Neural crest cell (in vitro differentiated cells): ENCODE results near the gene GP5. TPM values are rescaled to one million over a fixed set of nuclear protein-coding genes. Genes with fewer than 3 reads are reported as not detected.

Experiments
- DNase-seq: peaks from one replicate; pipeline ENCODE4 v3.0.0; 2021; ENCODE audit warnings: low read depth, mixed read lengths, low spot score
- H3K27ac Mint-ChIP-seq: one replicate; pipeline ENCODE4 v1.8.0; 2021; ENCODE audit warnings: mild to moderate bottlenecking, mixed read lengths; ENCODE audit not compliant: unreplicated experiment
- H3K27me3 Mint-ChIP-seq: 2 replicates; pipeline ENCODE4 v1.8.0; 2021; ENCODE audit warnings: low read depth, mild to moderate bottlenecking, mixed read lengths
- H3K36me3 Mint-ChIP-seq: 2 replicates; pipeline ENCODE4 v1.8.0; 2021; ENCODE audit warnings: low read depth, mild to moderate bottlenecking, mixed read lengths
- H3K4me1 Mint-ChIP-seq: 2 replicates; pipeline ENCODE4 v1.8.0; 2021; ENCODE audit warnings: mixed read lengths
- H3K4me3 Mint-ChIP-seq: one replicate; pipeline ENCODE4 v1.8.0; 2021; ENCODE audit warnings: mild to moderate bottlenecking, mixed read lengths
- H3K9me3 Mint-ChIP-seq: 2 replicates; pipeline ENCODE4 v1.8.0; 2021; ENCODE audit warnings: mixed read lengths
- total RNA-seq: library from RNA; stranded (reverse); gene quantifications from 2 replicates; pipeline ENCODE4 v1.2.1, GENCODE V29; 2021
- TF ChIP-seq, protein P1 (sequence below): fragments of 200-600 bp; sonication (generic); conservative IDR thresholded peaks from 2 replicates; pipeline ENCODE4 v1.5.0; 2021; ENCODE audit warnings: antibody characterized with exemption, mild to moderate bottlenecking

Gene GP5
- total RNA-seq, 1 donor from 2014 or later: not detected

DNA sequence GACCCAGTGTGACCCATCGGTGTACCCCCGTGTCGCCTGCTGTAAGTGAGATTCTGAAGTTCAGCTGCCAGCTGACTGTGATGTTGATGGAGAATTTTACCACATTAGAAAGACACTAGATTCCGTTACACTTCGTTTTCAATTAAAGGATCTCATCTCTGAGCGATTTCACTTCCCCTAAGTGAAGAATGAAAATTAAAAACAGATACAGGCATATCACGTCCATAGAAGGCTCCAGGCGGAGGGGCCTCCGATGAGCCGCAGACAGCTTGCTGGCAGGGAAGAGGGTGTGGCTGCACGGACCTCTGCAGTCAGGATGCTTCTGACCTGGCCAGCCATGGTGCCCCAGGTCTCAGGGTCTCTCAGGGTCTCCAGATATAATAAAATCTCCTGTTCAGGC, 41.4 kb downstream of the GP5 start:
- Mint-ChIP-seq H3K27ac (no peak overlapping the region), H3K9me3 (no peaks in the 10 kb centered on the region), H3K4me1 (peaks cover 6% of the 10 kb centered on the region), H3K4me3 (no peak overlapping the region), H3K27me3 (peaks cover 16% of the 10 kb centered on the region), H3K36me3 (no peaks in the 10 kb centered on the region)
- no peak for DNase-seq
- TF ChIP-seq, protein P1, sequence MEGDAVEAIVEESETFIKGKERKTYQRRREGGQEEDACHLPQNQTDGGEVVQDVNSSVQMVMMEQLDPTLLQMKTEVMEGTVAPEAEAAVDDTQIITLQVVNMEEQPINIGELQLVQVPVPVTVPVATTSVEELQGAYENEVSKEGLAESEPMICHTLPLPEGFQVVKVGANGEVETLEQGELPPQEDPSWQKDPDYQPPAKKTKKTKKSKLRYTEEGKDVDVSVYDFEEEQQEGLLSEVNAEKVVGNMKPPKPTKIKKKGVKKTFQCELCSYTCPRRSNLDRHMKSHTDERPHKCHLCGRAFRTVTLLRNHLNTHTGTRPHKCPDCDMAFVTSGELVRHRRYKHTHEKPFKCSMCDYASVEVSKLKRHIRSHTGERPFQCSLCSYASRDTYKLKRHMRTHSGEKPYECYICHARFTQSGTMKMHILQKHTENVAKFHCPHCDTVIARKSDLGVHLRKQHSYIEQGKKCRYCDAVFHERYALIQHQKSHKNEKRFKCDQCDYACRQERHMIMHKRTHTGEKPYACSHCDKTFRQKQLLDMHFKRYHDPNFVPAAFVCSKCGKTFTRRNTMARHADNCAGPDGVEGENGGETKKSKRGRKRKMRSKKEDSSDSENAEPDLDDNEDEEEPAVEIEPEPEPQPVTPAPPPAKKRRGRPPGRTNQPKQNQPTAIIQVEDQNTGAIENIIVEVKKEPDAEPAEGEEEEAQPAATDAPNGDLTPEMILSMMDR: no peak

DNA sequence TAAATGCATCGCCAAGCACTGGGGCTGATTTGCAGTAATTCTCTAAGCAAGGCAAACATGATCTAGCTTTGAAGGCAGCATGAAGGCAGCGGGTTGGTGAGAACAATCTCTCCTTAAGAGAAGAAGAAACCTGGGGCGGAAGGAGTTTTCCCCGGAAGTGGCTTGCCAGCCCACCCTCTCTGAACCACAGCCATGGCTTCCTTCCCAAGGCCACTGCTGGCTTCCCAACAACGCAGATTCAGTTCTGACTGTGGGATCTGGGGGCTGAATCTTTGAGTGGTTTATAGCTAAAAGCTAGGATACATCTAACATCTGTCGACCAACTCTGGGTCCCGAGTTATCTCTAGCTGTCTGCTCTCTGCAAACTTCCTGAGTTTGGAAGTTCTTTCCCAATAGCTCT, 43.7 kb downstream of the GP5 start:
- H3K4me1 Mint-ChIP-seq: peaks cover 6% of the 10 kb centered on the region
- TF ChIP-seq, protein P1: no peak
- no peak overlapping the region for H3K4me3 Mint-ChIP-seq
- no peak for DNase-seq
- H3K9me3 Mint-ChIP-seq: no peaks in the 10 kb centered on the region
- H3K27ac Mint-ChIP-seq: no peak overlapping the region
- no peaks in the 10 kb centered on the region for H3K36me3 Mint-ChIP-seq
- peaks cover 12% of the 10 kb centered on the region for H3K27me3 Mint-ChIP-seq

DNA sequence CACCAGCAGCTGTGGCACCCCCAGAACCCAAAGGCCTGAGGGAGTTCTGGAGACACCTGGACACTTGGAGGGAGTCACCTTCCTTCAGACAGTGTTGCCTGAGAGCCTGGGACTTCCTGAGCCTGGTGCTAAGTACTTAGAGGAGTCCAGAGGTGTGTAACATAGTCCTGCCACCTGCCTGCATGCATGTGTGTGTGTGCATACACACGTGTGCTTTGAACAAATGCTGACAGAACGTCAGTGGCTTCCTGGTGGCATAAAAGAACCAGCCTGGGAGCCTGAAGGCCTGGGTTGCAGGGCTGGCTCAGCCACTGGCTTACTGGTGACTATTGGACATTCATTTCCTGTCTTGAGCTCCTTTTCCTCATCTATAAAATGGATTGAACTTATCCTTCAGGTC, 44.8 kb downstream of the GP5 start:
- Mint-ChIP-seq H3K9me3 (no peaks in the 10 kb centered on the region), H3K36me3 (no peaks in the 10 kb centered on the region), H3K4me1 (peaks cover 6% of the 10 kb centered on the region), H3K27ac (no peak overlapping the region), H3K27me3 (peaks cover 12% of the 10 kb centered on the region), H3K4me3 (no peak overlapping the region)
- DNase-seq: no peak
- TF ChIP-seq, protein P1: no peak

DNA sequence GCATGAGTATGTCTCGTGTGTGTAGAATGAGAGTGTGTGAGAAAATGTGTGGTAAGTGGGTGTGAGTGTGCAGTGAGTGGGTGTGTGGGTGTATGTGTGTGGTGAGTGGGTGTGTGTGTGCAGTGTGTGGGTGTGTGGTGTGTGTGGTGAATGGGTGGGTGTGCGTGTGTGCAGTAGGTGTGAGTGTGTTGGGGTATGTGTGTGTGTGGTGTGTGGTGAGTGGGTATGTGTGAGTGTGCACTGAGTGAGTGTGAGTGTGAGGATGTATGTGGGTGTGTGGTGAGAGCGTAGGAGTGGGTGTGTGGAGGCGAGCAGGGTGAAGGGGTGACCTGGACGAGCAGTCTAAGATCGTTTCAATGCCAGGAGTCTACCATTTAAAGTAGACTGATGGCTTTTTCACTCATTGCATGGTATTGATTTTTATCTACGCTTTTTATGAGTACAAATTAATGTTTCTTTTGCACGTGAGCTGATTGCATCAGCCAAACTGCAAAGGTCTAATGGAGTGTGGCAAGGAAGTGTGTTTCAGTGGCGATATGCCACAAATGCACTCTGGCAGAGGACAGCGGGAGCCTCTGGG, 46.3 kb downstream of the GP5 start:
- no peak overlapping the region for H3K4me3 Mint-ChIP-seq
- DNase-seq: no peak
- H3K27ac Mint-ChIP-seq: no peak overlapping the region
- H3K4me1 Mint-ChIP-seq: no peaks in the 10 kb centered on the region
- H3K27me3 Mint-ChIP-seq: peaks cover 5% of the 10 kb centered on the region
- H3K36me3 Mint-ChIP-seq: no peaks in the 10 kb centered on the region
- H3K9me3 Mint-ChIP-seq: no peaks in the 10 kb centered on the region
- TF ChIP-seq, protein P1: no peak

DNA sequence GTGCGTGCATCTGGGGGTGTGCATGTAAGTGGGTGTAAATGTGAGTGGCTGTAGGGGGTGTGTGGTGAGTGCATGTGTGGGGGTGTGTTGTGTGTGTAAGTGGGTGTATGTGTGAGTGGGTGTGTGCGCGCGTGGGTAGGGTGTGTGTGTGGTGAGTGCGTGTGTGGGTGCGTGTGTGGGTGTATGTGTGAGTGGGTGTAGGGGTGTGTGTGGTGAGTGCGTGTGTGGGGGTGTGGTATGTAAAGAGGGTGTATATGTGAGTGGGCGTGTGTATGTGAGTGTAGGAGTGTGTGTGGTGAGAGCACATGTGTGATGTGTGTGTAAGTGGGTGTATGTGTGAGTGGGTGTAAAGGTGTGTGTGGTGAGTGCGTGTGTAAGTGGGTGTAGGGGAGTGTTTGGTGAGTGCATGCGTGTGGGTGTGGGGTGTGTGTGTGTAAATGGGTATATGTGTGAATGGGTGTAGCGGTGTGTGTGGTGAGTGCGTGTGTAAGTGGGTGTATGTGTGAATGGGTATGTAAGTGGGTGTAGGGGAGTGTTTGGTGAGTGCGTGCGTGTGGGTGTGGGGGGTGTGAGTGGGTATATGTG, 47.0 kb downstream of the GP5 start:
- TF ChIP-seq, protein P1: no peak
- H3K4me3 Mint-ChIP-seq: no peak overlapping the region
- H3K27me3 Mint-ChIP-seq: peaks cover 4% of the 10 kb centered on the region
- no peaks in the 10 kb centered on the region for H3K36me3 Mint-ChIP-seq
- no peak for DNase-seq
- H3K27ac Mint-ChIP-seq: no peak overlapping the region
- H3K4me1 Mint-ChIP-seq: no peaks in the 10 kb centered on the region
- no peaks in the 10 kb centered on the region for H3K9me3 Mint-ChIP-seq
